Adrenal gland (tissue), 12 donors: ENCODE results near the gene CRYBG1. TPM values are rescaled to one million over a fixed set of nuclear protein-coding genes. Genes with fewer than 3 reads are reported as not detected.

Experiments used
- DNase-seq, 7 donors: peaks; one replicate each; pipeline ENCODE4 v3.0.0-alpha.2; 2019 to 2020
- H3K27ac ChIP-seq, 5 donors: fragments of 200-600 bp; sonication (generic) in 4 of 5; 1 replicate in 3 of 5; 2 replicates in 2 of 5; pipeline versions ENCODE4 v1.5.1 to v1.8.0; 2016 to 2020; ENCODE audit warnings: mild to moderate bottlenecking in 1 of 5
- H3K27me3 ChIP-seq: fragments of 200-600 bp; 2 replicates; pipeline ENCODE4 v1.8.0; 2021
- H3K36me3 ChIP-seq, 2 donors: fragments of 200-600 bp; replicated peaks in 1 of 2; 1 replicate in 1 of 2; 2 replicates in 1 of 2; pipeline versions ENCODE4 v1.5.1 to v1.8.0; 2018 to 2022
- H3K4me1 ChIP-seq, 2 donors: fragments of 200-600 bp; replicated peaks in 1 of 2; 1 replicate in 1 of 2; 2 replicates in 1 of 2; pipeline versions ENCODE4 v1.5.1 to v1.8.0; 2018 to 2021
- H3K4me3 ChIP-seq, 4 donors: fragments of 200-600 bp; sonication (generic) in 3 of 4; one replicate each; pipeline ENCODE4 v1.5.1; 2016 to 2018
- H3K9me3 ChIP-seq, 3 donors: fragments of 200-600 bp; sonication (generic) in 1 of 3; replicated peaks in 1 of 3; 1 replicate in 2 of 3; 2 replicates in 1 of 3; pipeline versions ENCODE4 v1.5.1 to v1.8.0; 2016 to 2021
- POLR2A ChIP-seq, 2 donors: fragments of 450-650 bp; IDR thresholded peaks; one replicate each; pipeline ENCODE4 v1.6.1; 2017; ENCODE audit warnings: antibody characterized with exemption in 2 of 2, mild to moderate bottlenecking in 2 of 2, moderate library complexity in 1 of 2
- WGBS, 4 donors: extraction: QIAGEN DNeasy Blood & Tissue Kit in 2 of 4; methylation state at CpG; one replicate each; pipeline versions ENCODE4 v1.1.5 to v1.1.7; 2013 to 2017; 5-methylcytosine and 5-hydroxymethylcytosine counted together
- intact Hi-C, 2 donors: fragments of 100-400 bp; cut with DNase I; formaldehyde crosslinking; loops; one replicate each; pipeline versions ENCODE4 v1.14.1 to v1.15.0; 2022 to 2023
- polyA plus RNA-seq, 3 donors: library from polyadenylated mRNA; stranded (reverse); fragments of 200-250 nt in 2 of 3; fragments of 350-450 nt in 1 of 3; fragmentation: Illumina TruSeq in 1 of 3; extraction: RNeasy Lipid Tissue Mini Kit (QIAGEN cat#74804) in 1 of 3; gene quantifications; one replicate each; pipeline ENCODE4 v1.2.3, GENCODE V29; 2013 to 2014
- total RNA-seq, 9 donors: library from RNA; depleted of rRNA in 4 of 9; stranded (reverse); fragments of >200 nt in 4 of 9; fragments of 120-200 nt in 1 of 9; fragmentation: NEBNext Ultra II Directional in 1 of 9; extraction: Animal tissue kit (Norgen Biotek cat#: 25700) in 1 of 9; gene quantifications; one replicate each; pipeline versions ENCODE4 v1.1.0 to v1.2.4, GENCODE V29; 2013 to 2023
- TF ChIP-seq, protein P1 (sequence below), 6 experiments: fragments of 450-650 bp in 4 of 6; fragments of 200-600 bp in 2 of 6; sonication (generic) in 1 of 6; IDR thresholded peaks; 1 replicate in 5 of 6; 2 replicates in 1 of 6; pipeline versions ENCODE4 v1.5.1 to v1.8.0; 2016 to 2021; ENCODE audit warnings: antibody characterized with exemption in 6 of 6, mild to moderate bottlenecking in 2 of 6, moderate library complexity in 1 of 6
- donor health status: healthy with polysubstance abuse.
- donor health status: Bipolar disorder and iron deficiency.
- donor health status: DM: yes; HTN: yes; CAD: no.
- donor health status: DM: no; HTN: no; CAD: no.
- donor health status: DM: no; HTN: no; CAD: no.
- donor health status: DM: yes; HTN: yes; CAD: no.

Gene CRYBG1
- total and polyA plus RNA-seq, 12 donors: 0.83 to 5.1 (median 2.2) TPM

DNA sequence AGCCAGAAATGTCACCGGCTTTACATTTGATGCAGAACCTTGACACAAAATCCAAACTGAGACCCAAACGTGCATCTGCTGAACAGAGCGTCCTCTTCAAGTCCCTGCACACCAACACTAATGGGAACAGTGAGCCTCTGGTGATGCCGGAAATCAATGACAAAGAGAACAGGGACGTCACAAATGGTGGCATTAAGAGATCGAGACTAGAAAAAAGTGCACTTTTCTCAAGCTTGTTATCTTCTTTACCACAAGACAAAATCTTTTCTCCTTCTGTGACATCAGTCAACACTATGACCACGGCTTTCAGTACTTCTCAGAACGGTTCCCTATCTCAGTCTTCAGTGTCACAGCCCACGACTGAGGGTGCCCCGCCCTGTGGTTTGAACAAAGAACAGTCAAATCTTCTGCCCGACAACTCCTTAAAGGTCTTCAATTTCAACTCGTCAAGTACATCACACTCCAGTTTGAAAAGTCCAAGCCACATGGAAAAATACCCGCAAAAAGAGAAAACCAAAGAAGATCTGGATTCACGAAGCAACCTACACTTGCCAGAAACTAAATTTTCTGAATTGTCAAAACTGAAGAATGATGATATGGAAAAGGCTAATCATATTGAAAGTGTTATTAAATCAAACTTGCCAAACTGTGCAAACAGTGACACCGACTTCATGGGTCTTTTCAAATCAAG lies 160.3 kb downstream of the CRYBG1 start:
- intact Hi-C loops: no loop called here
- H3K9me3 ChIP-seq: no peaks in the 10 kb centered on the region
- peaks cover 0 to 10% of the 10 kb centered on the region in 2 donors for H3K4me1 ChIP-seq
- 76 to 84% (median 80%) methylated on average over 15 of the region's 15 CpGs for WGBS, 4 donors
- H3K27me3 ChIP-seq: no peaks in the 10 kb centered on the region
- TF ChIP-seq, protein P1, sequence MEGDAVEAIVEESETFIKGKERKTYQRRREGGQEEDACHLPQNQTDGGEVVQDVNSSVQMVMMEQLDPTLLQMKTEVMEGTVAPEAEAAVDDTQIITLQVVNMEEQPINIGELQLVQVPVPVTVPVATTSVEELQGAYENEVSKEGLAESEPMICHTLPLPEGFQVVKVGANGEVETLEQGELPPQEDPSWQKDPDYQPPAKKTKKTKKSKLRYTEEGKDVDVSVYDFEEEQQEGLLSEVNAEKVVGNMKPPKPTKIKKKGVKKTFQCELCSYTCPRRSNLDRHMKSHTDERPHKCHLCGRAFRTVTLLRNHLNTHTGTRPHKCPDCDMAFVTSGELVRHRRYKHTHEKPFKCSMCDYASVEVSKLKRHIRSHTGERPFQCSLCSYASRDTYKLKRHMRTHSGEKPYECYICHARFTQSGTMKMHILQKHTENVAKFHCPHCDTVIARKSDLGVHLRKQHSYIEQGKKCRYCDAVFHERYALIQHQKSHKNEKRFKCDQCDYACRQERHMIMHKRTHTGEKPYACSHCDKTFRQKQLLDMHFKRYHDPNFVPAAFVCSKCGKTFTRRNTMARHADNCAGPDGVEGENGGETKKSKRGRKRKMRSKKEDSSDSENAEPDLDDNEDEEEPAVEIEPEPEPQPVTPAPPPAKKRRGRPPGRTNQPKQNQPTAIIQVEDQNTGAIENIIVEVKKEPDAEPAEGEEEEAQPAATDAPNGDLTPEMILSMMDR (IDR thresholded peaks at IDR 0.05): no peak
- TF ChIP-seq POLR2A (IDR thresholded peaks at IDR 0.05): no peak
- H3K36me3 ChIP-seq: no peaks in the 10 kb centered on the region
- DNase-seq: peak in 1 of 7 donors; percentile 24
- H3K27ac ChIP-seq: peak overlapping the region in 1 of 5 donors; percentile 57
- H3K4me3 ChIP-seq: no peak overlapping the region

DNA sequence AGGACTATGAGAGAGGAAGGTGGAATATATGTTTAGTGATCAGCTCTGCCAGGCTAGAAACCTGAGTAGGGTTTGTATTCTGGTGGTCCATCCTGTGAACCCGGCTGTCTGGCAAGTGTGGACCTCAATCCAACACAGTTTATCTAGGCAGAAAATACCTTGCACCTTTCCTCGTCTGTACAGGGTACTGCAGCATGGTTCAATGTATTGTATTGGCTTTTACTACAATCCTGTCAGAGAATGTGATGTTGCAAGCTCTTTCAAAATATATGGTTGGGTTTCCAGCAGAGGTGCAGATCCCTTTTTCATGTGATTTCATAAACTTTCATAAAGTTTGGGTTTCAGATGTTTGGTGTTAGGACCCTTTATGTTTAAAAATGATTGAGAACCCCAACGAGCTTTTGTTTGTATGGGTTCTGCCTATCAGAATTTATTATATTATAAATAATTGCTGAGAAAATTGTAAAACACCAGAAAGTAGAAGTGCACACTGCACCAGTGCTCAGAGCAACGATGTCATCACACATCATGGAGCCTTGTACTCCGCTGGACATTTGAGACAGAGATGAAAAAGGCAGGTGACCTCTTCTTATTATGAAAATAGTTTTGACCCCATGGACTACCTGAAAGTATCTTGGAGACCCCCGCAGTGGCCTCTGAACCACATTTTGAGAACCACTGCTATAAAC lies 162.2 kb downstream of the CRYBG1 start:
- 69 to 82% (median 79%) methylated on average over 6 of the region's 6 CpGs for WGBS, 4 donors
- Histone ChIP-seq H3K36me3 (no peaks in the 10 kb centered on the region), H3K4me3 (no peak overlapping the region), H3K4me1 (peaks cover 0 to 14% of the 10 kb centered on the region in 2 donors), H3K9me3 (no peaks in the 10 kb centered on the region), H3K27me3 (no peaks in the 10 kb centered on the region), H3K27ac (no peak overlapping the region)
- DNase-seq: no peak
- intact Hi-C loops: no loop called here
- TF ChIP-seq, protein P1 (IDR thresholded peaks at IDR 0.05): no peak
- no peak for TF ChIP-seq POLR2A (IDR thresholded peaks at IDR 0.05)

DNA sequence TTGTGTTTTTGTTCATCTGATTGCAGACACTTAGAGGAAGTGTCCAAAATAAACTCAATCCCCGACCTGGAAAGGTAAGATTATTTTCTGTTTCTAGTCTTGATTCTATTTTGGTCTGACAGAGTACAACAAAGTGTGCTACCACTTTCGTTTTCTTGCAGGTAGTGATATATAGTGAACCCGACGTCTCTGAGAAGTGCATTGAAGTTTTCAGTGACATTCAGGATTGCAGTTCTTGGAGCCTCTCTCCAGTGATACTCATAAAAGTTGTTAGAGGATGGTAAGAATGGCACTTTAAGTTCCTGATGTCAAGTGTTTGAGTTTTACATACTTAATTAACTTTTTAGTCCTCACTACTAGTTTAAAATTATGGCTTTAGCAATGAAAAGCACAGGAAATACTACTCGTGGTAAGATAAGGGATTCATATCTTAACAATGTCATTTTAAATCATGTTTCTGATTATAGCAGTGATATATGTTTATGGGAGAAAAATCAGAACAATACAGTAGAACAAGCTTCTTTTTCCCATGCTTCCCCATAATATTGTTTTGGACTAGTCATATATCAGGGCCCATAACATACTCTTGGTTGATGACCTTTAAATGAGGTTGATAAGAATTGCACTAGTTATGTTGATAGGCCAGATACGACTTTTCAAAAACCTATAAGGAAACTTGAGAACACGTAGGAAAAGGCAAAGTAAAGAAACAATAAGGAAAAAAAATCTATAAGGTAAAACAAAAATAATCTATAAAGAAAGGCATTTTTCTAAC lies 164.8 kb downstream of the CRYBG1 start:
- Histone ChIP-seq H3K36me3 (no peaks in the 10 kb centered on the region), H3K27me3 (no peaks in the 10 kb centered on the region), H3K27ac (no peak overlapping the region), H3K4me1 (peaks cover 0 to 14% of the 10 kb centered on the region in 2 donors), H3K4me3 (peak overlapping the region in 1 of 4 donors; percentile 30), H3K9me3 (no peaks in the 10 kb centered on the region)
- TF ChIP-seq, protein P1 (IDR thresholded peaks at IDR 0.05): no peak
- TF ChIP-seq POLR2A (IDR thresholded peaks at IDR 0.05): no peak
- WGBS, 4 donors: 26 to 40% (median 34%) methylated on average over 7 of the region's 7 CpGs
- no peak for DNase-seq
- intact Hi-C loops: no loop called here

DNA sequence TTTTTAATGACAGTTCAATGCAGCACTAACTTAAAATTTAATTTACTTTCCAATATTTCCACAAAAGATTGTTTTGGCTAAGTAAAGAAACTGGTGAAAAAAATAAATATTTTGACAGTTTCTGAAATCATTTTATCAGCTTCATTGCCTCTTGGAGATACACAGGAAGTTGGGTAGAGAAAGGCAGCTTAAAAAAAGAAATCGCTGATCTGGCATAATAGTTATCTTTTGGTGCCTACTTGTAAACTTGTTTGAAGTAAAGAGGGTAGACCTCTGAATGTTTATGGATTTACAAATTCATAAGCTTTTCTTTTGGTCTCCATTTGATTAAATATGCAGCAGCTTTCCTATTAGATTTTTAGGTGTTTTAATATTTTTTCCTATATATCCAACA lies 165.4 kb downstream of the CRYBG1 start:
- Histone ChIP-seq H3K9me3 (no peaks in the 10 kb centered on the region), H3K4me3 (no peak overlapping the region), H3K27ac (no peak overlapping the region), H3K27me3 (no peaks in the 10 kb centered on the region), H3K36me3 (no peaks in the 10 kb centered on the region), H3K4me1 (peaks cover 0 to 14% of the 10 kb centered on the region in 2 donors)
- intact Hi-C loops: no loop called here
- no peak for TF ChIP-seq POLR2A (IDR thresholded peaks at IDR 0.05)
- TF ChIP-seq, protein P1 (IDR thresholded peaks at IDR 0.05): no peak
- no peak for DNase-seq
- WGBS, 4 donors: 70 to 93% (median 83%) methylated on average over 1 of the region's 1 CpG
